ENCODE results near the gene CCL24. TPM values are rescaled to one million over a fixed set of nuclear protein-coding genes. Genes with fewer than 3 reads are reported as not detected.

CCL24 gene
- total and polyA plus RNA-seq, 2 donors from 2014 or later = not detected

DNA sequence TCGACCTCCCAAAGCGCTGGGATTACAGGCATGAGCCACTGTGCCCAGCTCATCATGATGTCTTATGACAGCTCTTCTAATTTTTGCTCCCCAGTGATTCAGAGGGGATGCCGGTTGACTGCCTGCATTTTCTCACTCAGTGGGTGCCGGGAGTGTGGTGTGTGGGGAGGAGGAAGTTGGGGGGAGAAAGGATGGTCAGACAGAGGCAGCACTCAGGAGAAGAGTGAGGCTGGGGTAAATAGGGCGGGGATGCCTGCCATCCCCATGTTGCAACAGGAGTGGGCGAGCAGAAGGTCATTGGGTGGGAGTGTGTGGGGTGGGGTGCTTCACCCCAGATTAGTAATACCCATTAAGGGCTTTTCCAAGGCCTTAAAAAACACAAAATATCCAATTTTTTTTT is 3.5 kb upstream of the CCL24 start:
- TF ChIP-seq, protein P1, sequence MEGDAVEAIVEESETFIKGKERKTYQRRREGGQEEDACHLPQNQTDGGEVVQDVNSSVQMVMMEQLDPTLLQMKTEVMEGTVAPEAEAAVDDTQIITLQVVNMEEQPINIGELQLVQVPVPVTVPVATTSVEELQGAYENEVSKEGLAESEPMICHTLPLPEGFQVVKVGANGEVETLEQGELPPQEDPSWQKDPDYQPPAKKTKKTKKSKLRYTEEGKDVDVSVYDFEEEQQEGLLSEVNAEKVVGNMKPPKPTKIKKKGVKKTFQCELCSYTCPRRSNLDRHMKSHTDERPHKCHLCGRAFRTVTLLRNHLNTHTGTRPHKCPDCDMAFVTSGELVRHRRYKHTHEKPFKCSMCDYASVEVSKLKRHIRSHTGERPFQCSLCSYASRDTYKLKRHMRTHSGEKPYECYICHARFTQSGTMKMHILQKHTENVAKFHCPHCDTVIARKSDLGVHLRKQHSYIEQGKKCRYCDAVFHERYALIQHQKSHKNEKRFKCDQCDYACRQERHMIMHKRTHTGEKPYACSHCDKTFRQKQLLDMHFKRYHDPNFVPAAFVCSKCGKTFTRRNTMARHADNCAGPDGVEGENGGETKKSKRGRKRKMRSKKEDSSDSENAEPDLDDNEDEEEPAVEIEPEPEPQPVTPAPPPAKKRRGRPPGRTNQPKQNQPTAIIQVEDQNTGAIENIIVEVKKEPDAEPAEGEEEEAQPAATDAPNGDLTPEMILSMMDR (IDR thresholded peaks at IDR 0.05; ENCODE audit: borderline replicate concordance, extremely low read depth, insufficient read depth) = no peak
- H3K9me3 ChIP-seq (ENCODE audit: control insufficient read depth in 2 of 3, insufficient read depth in 1 of 3, low read length in 3 of 3) = no peaks in the 10 kb centered on the region
- FAIRE-seq (no peak), DNase-seq (no peak)
- H3K4me1 ChIP-seq (ENCODE audit: control insufficient read depth in 2 of 3, insufficient read depth in 2 of 3, low read depth in 1 of 3, low read length in 3 of 3) = no peaks in the 10 kb centered on the region
- H3K27ac ChIP-seq (ENCODE audit: low read depth in 2 of 2, low read length in 2 of 2) = no peak overlapping the region
- intact Hi-C loops (cut with DNase I) = no loop called here
- no peaks in the 10 kb centered on the region for H3K36me3 ChIP-seq (ENCODE audit: control insufficient read depth in 2 of 3, insufficient read depth in 3 of 3, low read length in 3 of 3)
- no peaks in the 10 kb centered on the region for H3K27me3 ChIP-seq (ENCODE audit: control insufficient read depth, insufficient read depth, low read length)
- no peak overlapping the region for H3K4me3 ChIP-seq (ENCODE audit: low read length in 3 of 3)
- H3K9ac ChIP-seq (ENCODE audit: low read length in 3 of 3) = no peak overlapping the region

DNA sequence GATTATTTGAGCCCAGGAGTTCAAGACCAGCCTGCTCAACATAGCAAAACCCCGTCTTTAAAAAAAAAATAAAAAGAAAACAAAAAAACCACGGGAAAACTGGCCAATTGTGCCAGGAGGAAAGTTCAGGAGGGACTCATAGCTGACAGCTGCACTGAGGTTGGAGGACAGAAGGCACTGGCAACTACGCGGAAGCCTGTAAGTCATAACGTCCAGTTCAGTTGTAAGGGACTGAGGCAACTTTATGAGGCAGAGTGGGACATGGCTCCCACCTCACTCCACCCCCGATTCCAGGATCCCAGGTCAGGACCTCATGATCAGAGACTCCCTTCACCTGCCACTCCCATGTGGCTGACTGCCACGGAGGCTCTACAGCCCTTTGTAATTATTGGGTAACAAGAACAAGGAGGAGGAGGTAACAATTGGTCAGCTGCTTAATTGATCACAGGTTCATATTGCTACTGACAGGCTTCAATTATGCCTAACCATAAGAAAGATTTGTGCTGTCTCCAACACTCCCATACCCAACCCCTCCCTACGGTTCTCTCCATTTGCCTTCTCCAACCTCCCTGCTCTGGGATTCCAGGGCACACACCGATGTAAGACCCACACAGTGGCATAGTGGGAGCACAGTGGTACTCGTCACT is 1.9 kb upstream of the CCL24 start:
- DNase-seq (no peak), FAIRE-seq (no peak)
- no peak overlapping the region for H3K27ac ChIP-seq (ENCODE audit: low read depth in 2 of 2, low read length in 2 of 2)
- no peak overlapping the region for H3K9ac ChIP-seq (ENCODE audit: low read length in 3 of 3)
- H3K4me3 ChIP-seq (ENCODE audit: low read length in 3 of 3) = no peak overlapping the region
- no peaks in the 10 kb centered on the region for H3K36me3 ChIP-seq (ENCODE audit: control insufficient read depth in 2 of 3, insufficient read depth in 3 of 3, low read length in 3 of 3)
- TF ChIP-seq, protein P1 (IDR thresholded peaks at IDR 0.05; ENCODE audit: borderline replicate concordance, extremely low read depth, insufficient read depth) = no peak
- intact Hi-C loops (cut with DNase I) = no loop called here
- H3K9me3 ChIP-seq (ENCODE audit: control insufficient read depth in 2 of 3, insufficient read depth in 1 of 3, low read length in 3 of 3) = no peaks in the 10 kb centered on the region
- H3K27me3 ChIP-seq (ENCODE audit: control insufficient read depth, insufficient read depth, low read length) = no peaks in the 10 kb centered on the region
- no peaks in the 10 kb centered on the region for H3K4me1 ChIP-seq (ENCODE audit: control insufficient read depth in 2 of 3, insufficient read depth in 2 of 3, low read depth in 1 of 3, low read length in 3 of 3)

DNA sequence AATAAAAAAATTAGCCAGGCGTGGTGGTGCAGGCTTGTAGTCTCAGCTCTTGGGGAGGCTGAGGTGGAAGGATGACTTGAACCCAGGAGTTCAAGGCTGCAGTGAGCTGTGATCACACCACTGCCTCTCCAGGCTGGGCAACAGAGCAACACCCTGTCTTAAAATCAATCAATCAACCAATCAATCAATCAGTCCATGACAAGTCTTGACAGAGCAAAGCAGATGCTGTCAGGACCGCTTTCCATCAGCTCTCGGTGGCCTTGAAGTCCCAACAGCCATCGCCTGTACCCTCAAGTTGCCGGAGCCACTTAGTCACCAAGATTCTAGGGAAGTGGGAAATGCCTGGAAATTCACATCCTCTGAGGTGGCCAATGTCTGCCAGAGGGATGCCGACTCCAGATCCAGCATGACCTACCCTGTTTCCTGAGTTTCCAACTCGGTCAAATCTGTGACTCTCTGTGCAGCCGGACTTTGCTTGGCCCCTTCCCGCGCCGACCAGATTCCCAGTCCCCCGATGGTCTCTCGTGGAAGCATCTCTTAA is 871 bp upstream of the CCL24 start:
- Histone ChIP-seq H3K4me1 (ENCODE audit: control insufficient read depth in 2 of 3, insufficient read depth in 2 of 3, low read depth in 1 of 3, low read length in 3 of 3) (no peaks in the 10 kb centered on the region), H3K4me3 (ENCODE audit: low read length in 3 of 3) (no peak overlapping the region), H3K9me3 (ENCODE audit: control insufficient read depth in 2 of 3, insufficient read depth in 1 of 3, low read length in 3 of 3) (no peaks in the 10 kb centered on the region), H3K9ac (ENCODE audit: low read length in 3 of 3) (no peak overlapping the region), H3K27me3 (ENCODE audit: control insufficient read depth, insufficient read depth, low read length) (no peaks in the 10 kb centered on the region), H3K27ac (ENCODE audit: low read depth in 2 of 2, low read length in 2 of 2) (no peak overlapping the region), H3K36me3 (ENCODE audit: control insufficient read depth in 2 of 3, insufficient read depth in 3 of 3, low read length in 3 of 3) (no peaks in the 10 kb centered on the region)
- DNase-seq = no peak
- intact Hi-C loops (cut with DNase I) = no loop called here
- FAIRE-seq = no peak
- TF ChIP-seq, protein P1 (IDR thresholded peaks at IDR 0.05; ENCODE audit: borderline replicate concordance, extremely low read depth, insufficient read depth) = no peak

Data from kidney (tissue), 14 donors.